ACHN (cell line): Measurements from ENCODE around the gene FAM234A.

ENCODE experiments used
- DNase-seq: peaks from one replicate; pipeline ENCODE4 v3.0.0-alpha.2; 2015
- in situ Hi-C: cut with HindIII; loops from 2 replicates; pipeline ENCODE4 v1.10.0; 2017; ENCODE audit warnings: low sequenced_read_pairs, low pct_ligation_motif_present, low pct_unique_long_range_greater_than_20kb

FAM234A gene

DNA sequence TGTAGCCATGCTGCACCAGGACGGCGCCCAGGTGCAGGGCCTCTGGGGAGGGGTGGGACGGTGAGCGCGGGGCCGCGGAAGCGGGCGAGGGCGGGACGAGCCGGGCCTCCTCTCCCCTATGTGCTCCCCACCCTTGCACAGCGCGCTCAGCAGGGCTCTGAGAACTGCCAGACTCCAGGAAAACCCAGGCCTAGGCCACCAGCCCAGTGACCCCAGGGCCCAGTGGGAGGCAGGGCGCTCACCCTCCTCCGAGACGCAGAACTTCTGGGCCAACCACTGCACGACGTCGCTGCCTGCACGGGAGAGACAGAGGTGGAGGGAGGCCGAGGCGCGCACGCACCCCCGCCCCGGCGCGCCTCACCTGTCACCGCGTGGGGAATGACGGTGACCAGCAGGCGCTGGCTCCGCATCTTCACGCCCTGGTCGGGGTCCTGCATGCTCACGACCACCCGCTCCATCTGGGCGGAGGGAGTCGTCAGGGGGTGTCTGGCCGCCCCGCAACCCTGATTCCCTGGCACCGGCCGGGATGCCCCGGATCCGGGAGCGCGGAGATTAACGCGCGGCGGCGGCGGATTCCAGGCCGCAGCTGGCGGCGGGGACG, 40.5 kb downstream of the FAM234A start:
- no peak for DNase-seq
- in situ Hi-C loops = no loop called here

- DNase-seq = no peak
- in situ Hi-C loops = no loop called here
These were observed 41.2 kb downstream of the FAM234A start, which contains the start of gene RGS11 for GRCh38 chr16:275786-276232. TSS of gene RGS11 (minus strand) at chr16:275944. CDS start at chr16:275911, 33 bp downstream.

DNA sequence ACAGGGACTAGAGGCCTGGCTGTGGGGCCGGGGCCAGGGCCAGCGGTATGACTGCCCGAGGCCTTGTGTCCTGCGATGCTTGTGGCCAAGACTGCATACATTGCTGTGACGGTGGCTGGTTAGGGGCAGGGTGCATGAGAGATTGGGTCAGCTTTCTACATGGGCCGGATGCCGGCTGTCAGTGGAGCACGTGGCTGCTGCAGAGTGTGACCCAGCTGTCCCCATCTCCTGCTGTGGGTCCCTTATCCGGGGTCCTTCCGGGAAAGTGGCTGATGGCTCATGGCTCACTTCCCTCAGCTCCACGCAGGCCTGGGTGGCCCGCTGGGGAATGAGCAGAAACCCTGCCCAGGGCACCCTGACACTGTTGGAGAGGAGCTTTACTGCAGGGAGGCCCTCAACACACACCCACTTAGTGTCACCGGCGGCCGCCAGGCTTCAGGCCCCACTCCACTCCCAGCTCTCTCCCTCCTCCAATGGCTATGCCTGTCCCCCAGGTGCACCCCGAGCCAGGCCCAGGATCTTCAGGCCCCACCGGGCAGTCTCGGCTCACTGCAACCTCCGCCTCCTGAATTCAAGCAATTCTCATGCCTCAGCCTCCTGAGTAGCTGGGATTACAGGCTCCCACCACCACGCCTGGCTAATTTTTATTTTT, 41.9 kb downstream of the FAM234A start:
- in situ Hi-C loops = no loop called here
- DNase-seq = no peak

DNA sequence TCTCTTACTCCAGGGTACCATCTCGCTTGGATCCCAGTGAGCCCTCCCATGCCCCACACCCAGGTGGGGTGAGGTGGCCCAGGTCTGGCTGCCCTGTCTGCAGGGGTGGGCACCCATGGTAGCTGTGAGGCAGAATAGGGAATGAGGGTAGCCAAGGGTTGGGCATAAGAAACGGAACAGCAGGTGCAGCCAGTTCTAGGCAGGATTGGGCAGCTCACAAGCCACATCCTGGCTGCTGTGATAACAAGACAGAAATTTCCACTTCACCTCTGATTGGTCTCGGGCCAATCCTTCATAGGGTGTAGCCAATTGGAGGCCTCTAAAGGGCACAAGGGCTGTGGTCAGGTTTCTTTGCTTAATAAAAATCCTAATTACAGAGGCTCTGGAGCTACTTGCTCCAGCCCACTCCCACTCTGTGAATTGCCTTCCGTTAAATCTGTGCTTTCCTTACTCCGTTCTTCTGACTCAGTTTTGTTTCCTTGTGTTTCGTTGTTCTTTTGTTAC, 44.3 kb downstream of the FAM234A start:
- DNase-seq = peak; percentile 65
- in situ Hi-C loops = no loop called here

DNA sequence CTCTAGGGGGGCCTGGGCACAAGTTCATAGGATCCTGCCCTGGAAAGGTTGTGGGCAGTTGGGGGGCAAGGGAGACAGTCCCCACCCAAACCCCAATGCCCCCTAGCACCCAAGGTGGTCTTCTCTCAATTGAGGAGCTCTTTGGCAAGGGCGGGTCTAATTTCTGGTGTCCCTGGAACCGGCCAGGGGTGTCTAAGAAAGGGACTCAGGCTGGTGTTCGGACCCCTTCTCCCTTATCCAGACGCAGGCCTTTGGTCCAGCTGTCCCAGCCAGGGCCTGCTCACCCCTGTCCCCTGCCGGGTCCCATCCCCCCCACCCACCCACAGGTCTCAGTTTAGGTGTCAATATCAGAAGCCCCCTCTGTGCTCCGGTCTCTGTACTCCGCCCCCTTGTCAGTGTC, 44.9 kb downstream of the FAM234A start:
- DNase-seq = no peak

GRCh38 chr16:280005-280460, 45.4 kb downstream of the FAM234A start:
- no peak for DNase-seq

More for the DNA sequence above, 44.9 kb downstream of the FAM234A start:
- in situ Hi-C loops = no loop called here

DNA sequence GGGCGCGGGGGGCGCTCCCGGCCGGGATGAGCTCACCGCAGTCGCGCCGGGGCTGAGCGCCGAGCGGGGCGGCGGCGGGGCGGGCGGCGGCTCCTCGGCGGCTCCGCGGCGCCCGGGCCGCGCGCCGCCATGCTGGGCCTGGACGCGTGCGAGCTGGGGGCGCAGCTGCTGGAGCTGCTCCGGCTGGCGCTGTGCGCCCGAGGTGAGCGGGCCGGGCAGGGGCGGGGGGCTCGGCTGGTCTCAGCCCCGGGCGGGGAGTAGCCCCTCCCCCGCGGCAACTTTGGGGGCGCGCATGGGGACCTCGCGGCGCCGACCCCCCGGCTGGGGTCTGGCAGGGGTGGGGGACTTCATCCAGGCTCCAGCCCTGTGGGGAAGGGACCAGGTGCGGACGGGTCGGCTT, 45.9 kb downstream of the FAM234A start, which contains the start of gene ARHGDIG:
TSS of gene ARHGDIG (plus strand) at position 40 of the 400 bp plus-strand sequence. CDS start at position 130, 90 bp downstream.
- no peak for DNase-seq
- in situ Hi-C loops = no loop called here

More at GRCh38 chr16:280005-280460, 45.4 kb downstream of the FAM234A start:
- in situ Hi-C loops = no loop called here

GRCh38 chr16:280991-281659, 46.5 kb downstream of the FAM234A start:
- DNase-seq = no peak
- in situ Hi-C loops = no loop called here

DNA sequence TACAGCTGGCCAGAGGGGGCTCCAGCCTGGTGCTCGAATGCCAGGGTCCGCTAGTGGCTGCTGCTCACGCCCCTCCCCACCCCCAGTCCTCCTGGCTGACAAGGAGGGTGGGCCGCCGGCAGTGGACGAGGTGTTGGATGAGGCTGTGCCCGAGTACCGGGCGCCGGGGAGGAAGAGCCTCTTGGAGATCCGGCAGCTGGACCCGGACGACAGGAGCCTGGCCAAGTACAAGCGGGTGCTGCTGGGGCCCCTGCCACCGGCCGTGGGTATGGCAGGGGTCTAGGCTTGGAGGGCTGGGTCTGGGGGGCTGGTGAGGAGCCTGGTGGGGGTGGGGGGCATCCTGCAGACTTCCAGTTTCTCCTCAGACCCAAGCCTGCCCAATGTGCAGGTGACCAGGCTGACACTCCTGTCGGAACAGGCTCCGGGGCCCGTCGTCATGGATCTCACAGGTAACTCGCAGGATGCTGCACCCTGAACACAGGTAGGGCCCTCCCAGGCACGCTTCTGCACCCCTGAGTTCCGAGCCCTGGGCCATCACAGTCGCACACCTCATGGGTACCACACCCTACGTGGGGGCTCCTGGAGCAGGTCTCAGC, 47.1 kb downstream of the FAM234A start:
- in situ Hi-C loops = no loop called here

GRCh38 chr16:282491-282890, 47.9 kb downstream of the FAM234A start:
- in situ Hi-C loops = no loop called here
- DNase-seq = no peak

More for the DNA sequence above, 47.1 kb downstream of the FAM234A start:
- no peak for DNase-seq

DNA sequence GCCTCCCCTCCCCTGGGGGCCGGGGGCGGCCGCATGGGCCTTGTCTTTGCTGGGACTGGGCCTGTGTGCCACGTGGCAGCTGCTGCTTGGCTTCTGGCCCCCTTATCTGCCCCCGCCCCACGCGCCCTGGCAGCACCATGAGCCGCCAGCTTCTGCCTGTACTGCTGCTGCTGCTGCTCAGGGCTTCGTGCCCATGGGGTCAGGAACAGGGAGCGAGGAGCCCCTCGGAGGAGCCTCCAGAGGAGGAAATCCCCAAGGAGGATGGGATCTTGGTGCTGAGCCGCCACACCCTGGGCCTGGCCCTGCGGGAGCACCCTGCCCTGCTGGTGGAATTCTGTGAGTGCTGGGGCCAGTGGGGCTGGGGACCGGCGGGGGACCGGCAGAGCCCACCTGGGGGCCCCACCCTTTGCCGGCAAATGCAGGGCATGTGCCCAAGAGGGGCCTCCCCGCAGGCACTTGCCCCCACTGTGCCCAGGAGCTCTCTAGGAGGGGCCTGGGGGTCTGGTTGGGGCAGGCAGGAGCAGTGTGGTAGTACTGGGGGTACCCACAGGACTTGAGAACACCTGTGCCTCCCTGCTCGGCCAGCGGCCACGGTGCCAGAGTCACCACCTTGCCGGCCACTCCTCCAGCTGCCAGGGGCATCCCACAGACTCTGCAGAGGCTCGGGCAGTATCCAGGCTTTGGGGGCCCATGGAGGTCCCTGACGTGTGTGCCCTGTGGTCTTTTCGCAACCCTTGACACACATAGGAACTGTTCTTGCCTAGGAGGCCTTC, 48.6 kb downstream of the FAM234A start, which contains the start of gene PDIA2:
TSS of gene PDIA2 (plus strand) at position 132 of the 773 bp plus-strand sequence. CDS start at position 138, 6 bp downstream.
- no peak for DNase-seq
- in situ Hi-C loops = no loop called here

DNA sequence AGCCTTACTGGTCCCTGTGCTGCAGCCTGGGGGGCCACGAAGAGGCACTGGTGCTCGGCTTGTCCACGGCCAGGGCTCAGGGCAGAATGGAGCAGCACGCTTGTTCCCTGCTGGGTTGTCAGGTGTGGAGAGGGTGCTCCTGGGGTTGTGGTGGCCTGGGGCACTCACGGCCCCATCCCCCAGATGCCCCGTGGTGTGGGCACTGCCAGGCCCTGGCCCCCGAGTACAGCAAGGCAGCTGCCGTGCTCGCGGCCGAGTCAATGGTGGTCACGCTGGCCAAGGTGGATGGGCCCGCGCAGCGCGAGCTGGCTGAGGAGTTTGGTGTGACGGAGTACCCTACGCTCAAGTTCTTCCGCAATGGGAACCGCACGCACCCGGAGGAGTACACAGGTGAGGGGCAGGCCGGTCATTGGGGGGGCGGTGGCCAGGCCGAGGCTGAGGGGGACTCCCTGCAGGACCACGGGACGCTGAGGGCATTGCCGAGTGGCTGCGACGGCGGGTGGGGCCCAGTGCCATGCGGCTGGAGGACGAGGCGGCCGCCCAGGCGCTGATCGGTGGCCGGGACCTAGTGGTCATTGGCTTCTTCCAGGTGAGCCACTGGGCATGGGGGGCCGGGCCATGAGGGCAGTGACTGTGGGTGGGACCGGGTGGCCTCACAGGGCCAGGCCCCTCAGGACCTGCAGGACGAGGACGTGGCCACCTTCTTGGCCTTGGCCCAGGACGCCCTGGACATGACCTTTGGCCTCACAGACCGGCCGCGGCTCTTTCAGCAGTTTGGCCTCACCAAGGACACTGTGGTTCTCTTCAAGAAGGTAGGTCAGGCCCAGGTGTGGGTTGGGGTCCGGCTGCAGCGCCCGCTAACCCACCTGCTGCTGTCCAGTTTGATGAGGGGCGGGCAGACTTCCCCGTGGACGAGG, 49.8 kb downstream of the FAM234A start:
- in situ Hi-C loops = no loop called here
- DNase-seq = no peak

- in situ Hi-C loops = no loop called here
- peak; percentile 57 for DNase-seq
These were observed 50.8 kb downstream of the FAM234A start for GRCh38 chr16:285146-286055.

GRCh38 chr16:286491-287297, 52.1 kb downstream of the FAM234A start:
- no peak for DNase-seq
- in situ Hi-C loops = no loop called here

- DNase-seq = no peak
- in situ Hi-C loops = no loop called here
These were observed 52.7 kb downstream of the FAM234A start for GRCh38 chr16:287298-287811.
